ENCODE results near the gene UBE3A. TPM values are rescaled to one million over a fixed set of nuclear protein-coding genes. Genes with fewer than 3 reads are reported as not detected.

UBE3A gene
- total RNA-seq, 2 donors from 2014 or later, result 92.2 to 101 TPM

- H3K27me3 ChIP-seq (ENCODE audit: control insufficient read depth, insufficient read depth, low read length, poor library complexity, severe bottlenecking), result no peaks in the 10 kb centered on the region
- H3K36me3 ChIP-seq (ENCODE audit: control insufficient read depth, insufficient read depth, low read length), result no peaks in the 10 kb centered on the region
- H3K36me3 Mint-ChIP-seq (ENCODE audit: low read depth), result no peaks in the 10 kb centered on the region
- no peak overlapping the region for H3K4me3 Mint-ChIP-seq
- no peak overlapping the region for H3K27ac ChIP-seq (ENCODE audit: low read depth, low read length)
- no peaks in the 10 kb centered on the region for H3K9me3 ChIP-seq (ENCODE audit: control insufficient read depth, low read length)
- no peaks in the 10 kb centered on the region for H3K9me3 Mint-ChIP-seq
- H3K4me3 ChIP-seq (ENCODE audit: low read length), result no peak overlapping the region
- H3K9ac ChIP-seq (ENCODE audit: extremely low read depth, low read length, poor library complexity, severe bottlenecking), result no peak overlapping the region
- no peak overlapping the region for H3K27ac Mint-ChIP-seq
- no peak for TF ChIP-seq CTCF (conservative IDR thresholded peaks at IDR 0.05)
- no peaks in the 10 kb centered on the region for H3K27me3 Mint-ChIP-seq (ENCODE audit: insufficient read depth)
- no peaks in the 10 kb centered on the region for H3K4me1 Mint-ChIP-seq
- no peak for DNase-seq
- no peaks in the 10 kb centered on the region for H3K4me1 ChIP-seq (ENCODE audit: control insufficient read depth, insufficient read depth, low read length)
- WGBS, 2 experiments (ENCODE audit: insufficient coverage in 1 of 2, insufficient read length in 1 of 2), result 92% methylated on average over 9 to 10 of the region's 10 CpGs
Observed at GRCh38 chr15:25468611-25469010, 29.8 kb upstream of the UBE3A start.

- Histone ChIP-seq H3K9me3 (ENCODE audit: control insufficient read depth, low read length) (no peaks in the 10 kb centered on the region), H3K36me3 (ENCODE audit: control insufficient read depth, insufficient read depth, low read length) (no peaks in the 10 kb centered on the region), H3K4me1 (ENCODE audit: control insufficient read depth, insufficient read depth, low read length) (no peaks in the 10 kb centered on the region), H3K27me3 (ENCODE audit: control insufficient read depth, insufficient read depth, low read length, poor library complexity, severe bottlenecking) (no peaks in the 10 kb centered on the region), H3K4me3 (ENCODE audit: low read length) (no peak overlapping the region), H3K27ac (ENCODE audit: low read depth, low read length) (no peak overlapping the region), H3K9ac (ENCODE audit: extremely low read depth, low read length, poor library complexity, severe bottlenecking) (no peak overlapping the region)
- no peak for TF ChIP-seq CTCF (conservative IDR thresholded peaks at IDR 0.05)
- Mint-ChIP-seq H3K4me3 (no peak overlapping the region), H3K27ac (no peak overlapping the region), H3K4me1 (no peaks in the 10 kb centered on the region), H3K9me3 (no peaks in the 10 kb centered on the region), H3K36me3 (ENCODE audit: low read depth) (no peaks in the 10 kb centered on the region), H3K27me3 (ENCODE audit: insufficient read depth) (no peaks in the 10 kb centered on the region)
- no peak for DNase-seq
- 91 to 100% methylated on average over 1 of the region's 1 CpG for WGBS, 2 experiments (ENCODE audit: insufficient coverage in 1 of 2, insufficient read length in 1 of 2)
Observed at GRCh38 chr15:25465835-25466234, 27.0 kb upstream of the UBE3A start.

- Mint-ChIP-seq H3K36me3 (ENCODE audit: low read depth) (no peaks in the 10 kb centered on the region), H3K4me1 (no peaks in the 10 kb centered on the region), H3K27me3 (ENCODE audit: insufficient read depth) (no peaks in the 10 kb centered on the region), H3K27ac (no peak overlapping the region), H3K9me3 (no peaks in the 10 kb centered on the region), H3K4me3 (no peak overlapping the region)
- no peak for DNase-seq
- Histone ChIP-seq H3K27ac (ENCODE audit: low read depth, low read length) (no peak overlapping the region), H3K36me3 (ENCODE audit: control insufficient read depth, insufficient read depth, low read length) (no peaks in the 10 kb centered on the region), H3K4me1 (ENCODE audit: control insufficient read depth, insufficient read depth, low read length) (no peaks in the 10 kb centered on the region), H3K27me3 (ENCODE audit: control insufficient read depth, insufficient read depth, low read length, poor library complexity, severe bottlenecking) (no peaks in the 10 kb centered on the region), H3K4me3 (ENCODE audit: low read length) (no peak overlapping the region), H3K9ac (ENCODE audit: extremely low read depth, low read length, poor library complexity, severe bottlenecking) (no peak overlapping the region), H3K9me3 (ENCODE audit: control insufficient read depth, low read length) (no peaks in the 10 kb centered on the region)
- 90% methylated on average over 2 of the region's 2 CpGs; no CpG with 5 or more reads in 1 of the 2 experiments for WGBS, 2 experiments (ENCODE audit: insufficient coverage in 1 of 2, insufficient read length in 1 of 2)
- no peak for TF ChIP-seq CTCF (conservative IDR thresholded peaks at IDR 0.05)
Observed at GRCh38 chr15:25464784-25465183, 26.0 kb upstream of the UBE3A start.
